ENCODE data around the gene AGBL3.

GRCh38 chr7:135166338-135166990 lies 180.2 kb downstream of the AGBL3 start:
- no peak for TF ChIP-seq POLR2A (IDR thresholded peaks at IDR 0.05; ENCODE audit: extremely low read depth, insufficient read length)
- TF ChIP-seq MAX (IDR thresholded peaks at IDR 0.05; ENCODE audit: low read depth, low read length) = no peak
- TF ChIP-seq CTCF (IDR thresholded peaks at IDR 0.05; ENCODE audit: low read depth, low read length) = no peak

Measured in NB4 (cell line).